Hepatic stellate cell (primary cell): Measurements from ENCODE around the gene HOXA13.

Experiments used
- DNase-seq: peaks from one replicate; pipeline ENCODE4 v3.0.0; 2011; ENCODE audit warnings: low spot score

HOXA13 gene

GRCh38 chr7:27207348-27207985 is 7.6 kb upstream of the HOXA13 start:
- DNase-seq: no peak

GRCh38 chr7:27205325-27206280 is 5.7 kb upstream of the HOXA13 start:
- DNase-seq: no peak

- DNase-seq: no peak
These were observed 5.0 kb upstream of the HOXA13 start for GRCh38 chr7:27204851-27205322.

GRCh38 chr7:27203964-27204594 is 4.2 kb upstream of the HOXA13 start:
- DNase-seq: no peak

DNA sequence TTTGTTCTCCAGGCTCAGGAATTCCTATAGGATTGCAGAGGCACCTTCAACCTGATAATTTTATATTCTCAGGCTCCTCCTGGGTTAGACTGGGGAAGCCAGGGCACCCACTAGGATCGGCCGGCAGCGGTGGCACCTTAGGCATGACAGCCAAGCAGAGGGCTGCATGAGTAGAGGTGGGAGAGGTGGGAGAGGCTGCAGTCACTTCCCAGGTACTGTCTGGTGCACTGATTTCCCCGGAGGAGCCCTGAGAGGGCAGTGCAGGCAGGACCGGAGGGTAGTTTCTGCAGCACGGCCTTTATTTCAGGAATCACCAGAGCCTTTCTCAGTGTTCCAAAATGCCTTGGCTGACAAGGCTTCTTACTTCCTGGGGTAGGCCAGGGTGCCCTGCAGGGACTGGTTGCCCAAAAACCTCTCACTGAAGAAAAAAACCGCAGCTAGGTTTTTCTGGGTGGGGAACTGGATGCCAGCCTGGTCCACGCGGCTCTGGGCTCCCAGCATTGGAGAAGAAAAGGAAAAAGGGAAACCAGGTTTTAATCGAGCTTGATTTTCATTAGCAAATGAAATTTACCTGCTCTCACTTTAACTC is 3.6 kb upstream of the HOXA13 start:
- no peak for DNase-seq

DNA sequence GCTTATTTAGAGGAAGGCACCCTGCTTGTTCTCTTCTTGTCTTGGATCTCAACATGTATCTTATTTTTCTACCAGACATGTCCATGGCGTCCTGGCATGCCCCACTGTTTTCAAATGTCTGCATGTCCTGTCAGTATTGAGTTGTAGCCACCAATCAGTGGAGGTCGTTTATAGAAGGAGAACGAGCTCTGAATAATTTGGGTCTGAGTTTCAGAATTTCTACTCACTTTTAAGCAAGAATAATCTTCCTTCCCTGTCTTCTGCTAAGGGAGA is 2.9 kb upstream of the HOXA13 start:
- no peak for DNase-seq

DNA sequence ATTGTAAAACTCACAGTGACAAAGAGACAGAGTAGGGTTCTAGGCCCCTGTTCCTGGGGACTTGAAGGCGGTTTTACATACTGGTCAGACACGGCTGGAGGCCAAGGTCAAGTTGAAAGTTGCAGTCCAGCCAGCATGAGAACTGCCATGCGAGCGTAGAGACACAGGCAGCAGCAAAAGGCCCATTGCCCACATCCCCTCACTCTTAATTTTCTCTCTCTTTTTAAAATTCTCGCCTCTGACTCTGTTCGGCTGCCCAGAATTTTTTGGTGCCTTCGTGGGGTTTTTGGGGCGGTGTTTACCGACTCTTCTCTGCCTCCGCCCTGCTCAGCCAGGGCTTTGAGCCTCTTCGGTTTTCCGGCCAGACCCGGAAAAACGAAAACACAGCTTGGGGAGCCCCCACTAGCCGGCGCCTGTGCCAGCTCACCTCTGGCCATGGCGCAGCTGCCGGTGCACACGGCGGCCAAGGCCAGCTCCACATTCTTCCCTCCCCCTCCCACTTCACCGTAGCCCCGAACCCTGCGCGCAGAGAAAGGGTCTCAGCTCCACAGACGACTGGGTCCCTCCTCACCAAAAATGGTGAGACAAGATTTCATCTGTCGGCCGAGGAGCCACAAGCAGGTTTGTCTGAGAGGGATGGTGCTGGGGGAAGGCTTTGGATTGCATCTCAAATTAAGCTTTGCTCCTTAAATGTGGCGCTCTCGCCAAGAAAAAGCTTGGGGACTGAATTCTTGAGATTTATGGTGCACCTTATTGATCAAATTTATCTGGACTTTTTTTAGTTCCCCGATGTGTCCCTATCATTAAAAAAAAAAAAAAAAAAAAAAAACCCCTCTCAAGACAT is 2.3 kb upstream of the HOXA13 start:
- DNase-seq: no peak

GRCh38 chr7:27201580-27202017 is 1.7 kb upstream of the HOXA13 start:
- no peak for DNase-seq

DNA sequence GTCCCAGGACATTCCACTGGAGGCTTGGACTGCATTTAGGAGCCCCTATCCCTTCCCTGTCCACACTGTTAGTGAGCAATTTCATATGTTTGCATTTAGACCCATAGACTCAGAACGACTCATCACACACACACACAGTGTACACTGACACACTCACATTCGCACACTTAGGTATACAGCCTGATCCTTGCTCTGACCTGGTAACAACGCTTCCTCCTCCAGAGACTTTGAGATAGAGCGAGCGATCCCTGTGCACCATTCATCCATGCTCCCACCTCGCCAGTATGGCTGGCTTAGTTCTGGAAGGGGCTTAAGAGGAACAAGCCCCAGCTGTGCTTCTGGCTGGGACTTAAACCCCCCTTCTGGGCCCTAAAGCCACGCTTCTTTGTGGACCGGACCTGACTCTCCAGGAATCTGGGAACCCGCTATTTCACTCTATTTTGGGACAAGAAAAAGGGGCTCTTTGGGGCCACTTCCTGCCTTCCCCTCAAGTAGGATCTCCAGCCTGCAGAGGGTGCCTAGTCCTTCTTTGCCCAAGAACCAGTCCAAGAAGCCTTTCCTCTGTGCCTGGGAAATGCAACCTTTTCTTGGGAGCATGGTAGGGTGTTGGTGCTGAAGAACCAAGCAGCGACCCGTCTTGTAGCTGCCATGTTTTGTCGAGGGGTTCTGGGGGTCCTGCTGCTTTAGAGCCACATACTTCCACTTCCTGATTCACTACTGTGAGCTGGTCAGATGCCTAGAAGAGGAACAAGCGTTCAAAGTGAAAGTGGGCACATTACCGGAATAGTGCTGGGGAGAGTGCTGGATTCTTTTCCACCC is 1.1 kb upstream of the HOXA13 start:
- DNase-seq: no peak

DNA sequence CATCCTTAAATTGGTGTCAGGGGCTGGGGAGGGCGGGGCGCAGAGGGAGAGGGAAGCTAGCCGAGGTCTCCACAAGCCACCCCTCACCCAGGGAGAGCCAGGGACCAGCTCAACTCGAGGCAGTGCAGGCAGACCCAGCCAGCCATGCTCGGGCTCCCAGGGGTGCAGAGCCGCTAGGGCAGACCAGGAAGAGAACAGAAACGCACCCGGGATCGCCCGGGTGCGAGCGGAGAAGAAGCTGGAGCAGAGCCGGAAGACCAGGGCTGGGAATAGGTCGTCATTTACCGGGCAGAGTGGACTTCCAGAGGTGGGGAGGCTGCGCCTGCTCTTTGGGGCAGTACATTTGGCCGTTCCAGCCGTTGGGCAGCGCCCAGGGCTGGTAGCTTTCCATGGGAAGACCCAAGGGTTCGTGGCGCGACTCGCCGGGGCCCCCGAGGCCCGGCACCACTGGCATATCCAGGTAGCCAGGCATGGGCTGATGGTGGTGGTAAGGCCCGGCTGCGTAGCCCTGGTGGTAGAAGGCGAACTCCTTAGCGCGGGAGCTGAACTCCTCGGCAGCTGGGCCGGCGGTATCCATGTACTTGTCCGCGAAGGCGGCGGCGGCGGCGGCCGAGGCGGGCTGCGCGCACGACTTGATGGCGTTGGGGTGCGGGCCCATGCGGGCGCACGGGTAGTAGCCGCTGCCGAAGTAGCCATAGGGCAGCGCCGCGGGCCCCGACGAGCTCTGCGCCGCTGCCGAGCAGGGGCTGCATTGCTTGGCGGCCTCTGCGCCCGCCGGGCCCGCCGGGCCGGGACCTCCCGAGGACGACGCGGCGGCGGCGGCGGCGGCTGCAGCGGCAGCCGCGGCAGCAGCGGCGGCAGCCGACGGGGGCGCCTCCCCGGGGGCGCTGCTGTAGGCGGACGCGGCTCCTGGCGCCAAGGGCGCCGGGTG is 755 bp downstream of the HOXA13 start:
- DNase-seq: no peak

GRCh38 chr7:27198138-27198841 is 1.6 kb downstream of the HOXA13 start:
- DNase-seq: no peak

- no peak for DNase-seq
These were observed 2.5 kb downstream of the HOXA13 start for GRCh38 chr7:27197137-27198042.

- peak; percentile 68 for DNase-seq
These were observed 3.6 kb downstream of the HOXA13 start for GRCh38 chr7:27196287-27196767.

DNA sequence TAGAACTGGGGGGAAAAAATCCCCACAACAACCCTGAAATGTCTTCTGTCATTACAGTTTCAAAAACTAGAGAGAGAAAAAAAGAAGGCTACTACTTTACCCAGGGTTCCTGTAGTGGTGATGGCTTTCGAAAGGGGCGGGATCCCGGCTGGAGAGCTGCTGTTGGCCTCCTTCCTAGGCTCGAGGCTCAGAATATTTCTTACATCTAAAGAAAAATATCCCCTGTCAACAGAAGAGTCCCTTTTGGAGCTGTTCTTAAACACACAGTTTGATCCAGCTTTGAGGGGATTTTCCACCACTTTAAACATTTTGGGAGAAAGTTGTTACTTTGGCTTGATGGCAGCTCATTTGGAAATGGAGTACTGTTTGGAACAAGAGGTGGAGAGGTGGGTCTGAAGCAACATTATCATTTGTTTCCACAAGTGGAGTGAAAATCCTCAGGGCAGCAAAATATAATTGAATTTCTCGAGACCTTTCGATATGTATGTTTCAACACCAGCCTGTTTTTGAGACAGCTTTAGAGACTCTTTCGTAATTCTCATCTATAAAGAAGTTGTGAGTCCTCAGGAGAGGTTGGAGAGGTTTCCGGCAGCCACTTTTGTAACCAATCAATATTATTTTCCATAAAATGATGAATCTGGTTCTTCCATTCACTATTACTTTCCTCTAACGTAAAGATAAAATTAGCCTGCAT is 5.1 kb downstream of the HOXA13 start:
- no peak for DNase-seq

DNA sequence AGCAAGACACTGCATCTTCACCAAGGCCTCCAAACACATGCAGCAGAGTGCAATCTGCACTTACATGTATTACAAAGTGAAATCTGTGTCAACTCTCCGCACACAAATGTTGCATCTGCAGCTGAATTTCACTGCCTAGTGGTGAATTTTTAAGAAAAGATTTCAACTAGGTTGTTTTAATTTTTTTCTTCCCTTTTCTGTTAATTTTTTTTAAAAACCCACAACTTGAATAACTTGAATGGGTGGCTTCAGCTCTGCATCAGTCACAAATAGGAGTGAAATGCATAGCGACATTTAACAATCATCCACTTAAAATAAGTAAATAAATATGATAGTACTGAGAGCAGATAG is 5.9 kb downstream of the HOXA13 start:
- no peak for DNase-seq

DNA sequence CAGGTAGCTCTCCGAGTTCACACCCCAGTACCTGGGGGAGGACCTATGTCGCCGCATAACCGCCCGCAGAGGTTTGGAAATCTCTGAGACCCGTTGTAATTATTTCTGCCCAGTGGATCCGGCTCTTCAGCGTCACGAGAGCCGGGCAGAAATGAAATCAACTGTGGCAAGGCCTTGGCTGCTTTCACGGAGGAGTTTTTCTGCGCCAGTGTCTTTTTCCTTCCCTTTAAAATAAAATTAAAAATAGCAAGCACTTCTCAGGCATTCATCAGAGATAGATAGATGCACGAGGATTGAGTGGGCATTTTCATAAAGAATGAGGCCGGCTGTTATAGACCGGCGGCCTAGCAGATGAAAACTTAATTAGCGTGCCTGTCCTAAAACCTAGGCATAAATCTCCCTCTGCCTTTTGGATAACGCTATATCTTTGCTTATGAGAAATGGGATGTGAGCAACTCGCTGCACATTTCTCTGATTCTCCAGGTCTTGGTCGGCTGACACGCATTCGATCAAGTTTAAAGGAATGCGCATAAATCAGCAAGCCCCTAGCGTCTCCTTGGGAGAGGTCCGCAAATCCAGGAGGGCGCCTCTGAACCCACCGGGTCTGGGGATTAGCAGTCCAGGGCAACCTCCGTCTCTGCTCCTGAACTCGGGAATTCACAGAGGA is 6.4 kb downstream of the HOXA13 start:
- DNase-seq: no peak
